BE2C (cell line): Measurements from ENCODE around the gene HK2.

Experiments used
- DNase-seq: peaks from one replicate; pipeline ENCODE4 v3.0.0-alpha.2; 2020
- H3K27me3 ChIP-seq: fragments of 250-450 bp; sonication (Bioruptor Pico); 2 replicates; pipeline ENCODE4 v1.5.1; 2020; ENCODE audit warnings: mild to moderate bottlenecking
- H3K36me3 ChIP-seq: fragments of 250-450 bp; sonication (Bioruptor Pico); 2 replicates; pipeline ENCODE4 v1.5.1; 2020; ENCODE audit warnings: mild to moderate bottlenecking
- H3K4me1 ChIP-seq: fragments of 250-450 bp; sonication (Bioruptor Pico); 2 replicates; pipeline ENCODE4 v1.5.1; 2020
- H3K4me3 ChIP-seq: 2 replicates; pipeline ENCODE4 v1.5.1; 2011; ENCODE audit warnings: low read depth, low read length
- H3K9me3 ChIP-seq: fragments of 250-450 bp; sonication (Bioruptor Pico); 2 replicates; pipeline ENCODE4 v1.5.1; 2020
- CTCF ChIP-seq: IDR thresholded peaks from 2 replicates; pipeline ENCODE4 v1.5.1; 2012; ENCODE audit warnings: mild to moderate bottlenecking, low read depth, low read length

Gene HK2

DNA sequence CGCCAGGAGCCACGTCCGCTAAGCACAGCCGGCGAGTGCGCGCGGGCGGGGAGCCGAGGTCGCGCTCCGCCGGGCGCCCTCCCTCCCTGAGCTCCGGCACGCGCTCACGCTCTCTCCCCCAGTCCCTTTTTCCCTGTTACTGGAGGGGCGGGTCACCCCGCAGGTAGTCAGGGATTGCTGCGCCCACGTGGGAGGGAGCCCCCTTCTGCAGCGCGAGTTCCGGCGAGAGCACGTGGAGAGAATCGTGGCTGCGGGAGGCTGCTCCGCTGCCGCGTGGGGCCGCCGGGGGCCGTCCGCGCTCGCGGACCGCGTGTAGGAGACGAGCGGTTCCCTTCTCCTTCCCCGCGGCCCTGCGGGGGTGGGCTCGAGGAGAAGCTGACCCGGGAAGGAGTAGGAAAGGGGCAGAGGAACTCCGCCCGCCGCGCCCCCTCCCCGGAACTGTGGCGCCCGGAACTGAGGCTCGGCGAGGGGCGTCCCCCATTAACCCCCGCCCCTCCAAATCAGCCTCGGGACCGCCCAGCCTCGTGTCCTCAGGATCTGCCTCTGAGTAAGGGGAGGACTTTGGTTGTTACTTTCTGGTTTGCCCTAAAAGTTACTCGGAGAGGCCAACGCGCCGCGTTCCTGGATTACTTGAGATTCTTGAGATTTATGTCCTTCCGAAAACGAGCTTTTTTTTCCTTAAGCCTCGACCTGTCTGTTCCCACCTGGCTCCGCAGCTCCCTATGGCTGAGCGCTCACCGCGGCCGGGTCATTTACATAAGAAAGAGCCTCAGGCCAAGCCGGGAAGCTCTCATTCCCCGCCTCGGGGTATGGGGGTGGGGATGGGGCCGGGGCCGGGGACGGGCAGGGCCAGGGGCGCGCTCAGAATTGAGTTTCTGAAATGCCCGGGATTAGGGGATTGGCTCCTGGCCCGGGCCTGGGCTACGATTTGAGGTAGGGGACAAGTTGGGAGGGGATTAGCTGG, 1.1 kb downstream of the HK2 start:
- no peak for TF ChIP-seq CTCF
- Histone ChIP-seq H3K36me3 (no peaks in the 10 kb centered on the region; the same call in 1 of the 2 replicates), H3K27me3 (no peaks in the 10 kb centered on the region), H3K4me1 (no peaks in the 10 kb centered on the region), H3K9me3 (no peaks in the 10 kb centered on the region), H3K4me3 (peak overlapping the region; percentile 73)
- DNase-seq = peak; percentile 65

DNA sequence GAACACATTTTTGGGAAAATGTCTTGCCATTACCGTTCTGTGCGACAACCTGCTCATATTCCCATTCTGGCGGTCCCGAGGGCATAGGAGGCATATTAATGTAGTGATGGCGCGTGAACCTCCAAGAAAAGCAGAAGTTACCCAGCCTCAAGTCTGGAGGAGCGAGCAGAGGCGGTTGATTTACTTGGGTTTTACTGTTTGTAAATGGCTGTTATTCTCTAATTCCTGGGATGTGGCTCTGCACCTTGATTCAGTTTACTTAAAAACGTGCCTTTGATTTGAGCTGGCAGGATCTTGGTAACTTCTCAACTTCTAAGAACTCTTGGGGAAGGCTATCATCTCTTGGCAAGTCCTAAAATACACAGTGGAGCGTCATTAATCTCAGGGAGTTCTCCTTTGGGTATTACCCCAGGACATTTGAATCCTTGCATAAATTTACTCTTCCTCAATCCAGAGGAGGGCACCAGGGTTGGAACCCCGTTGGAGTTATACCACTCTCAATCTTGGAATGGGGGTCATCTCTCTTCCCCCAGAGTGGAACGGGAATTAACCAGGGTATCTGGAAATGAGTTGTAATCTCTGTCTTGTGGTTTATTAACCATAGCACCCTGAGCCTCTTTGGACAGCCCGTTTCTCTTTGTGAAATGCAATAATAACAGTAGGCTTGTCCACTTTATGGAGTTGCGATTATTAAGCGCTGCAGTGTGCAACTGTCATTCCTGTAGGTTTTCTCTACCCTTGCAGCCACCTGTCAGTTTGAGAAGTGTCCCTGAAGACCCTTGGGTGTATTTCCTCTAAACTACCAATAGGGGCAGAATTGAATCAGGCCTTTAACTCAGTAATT, 2.1 kb downstream of the HK2 start:
- H3K9me3 ChIP-seq = no peaks in the 10 kb centered on the region
- peak; percentile 65 for TF ChIP-seq CTCF
- H3K27me3 ChIP-seq = no peaks in the 10 kb centered on the region
- H3K4me1 ChIP-seq = no peaks in the 10 kb centered on the region
- DNase-seq = no peak
- no peaks in the 10 kb centered on the region; the same call in 1 of the 2 replicates for H3K36me3 ChIP-seq
- peak overlapping the region; percentile 73 for H3K4me3 ChIP-seq

- H3K36me3 ChIP-seq = no peaks in the 10 kb centered on the region; the same call in 1 of the 2 replicates
- no peaks in the 10 kb centered on the region for H3K9me3 ChIP-seq
- TF ChIP-seq CTCF = no peak
- DNase-seq = no peak
- H3K27me3 ChIP-seq = no peaks in the 10 kb centered on the region
- H3K4me1 ChIP-seq = no peaks in the 10 kb centered on the region
- peak overlapping the region; percentile 73 for H3K4me3 ChIP-seq
These were observed 2.9 kb downstream of the HK2 start for GRCh38 chr2:74836675-74837401.

- H3K36me3 ChIP-seq = no peaks in the 10 kb centered on the region
- H3K4me1 ChIP-seq = peaks cover 7% of the 10 kb centered on the region
- no peak for TF ChIP-seq CTCF
- H3K4me3 ChIP-seq = no peak overlapping the region
- H3K27me3 ChIP-seq = no peaks in the 10 kb centered on the region
- H3K9me3 ChIP-seq = no peaks in the 10 kb centered on the region
- DNase-seq = no peak
These were observed 7.7 kb downstream of the HK2 start for GRCh38 chr2:74841641-74842040.

GRCh38 chr2:74843433-74843832, 9.5 kb downstream of the HK2 start:
- Histone ChIP-seq H3K36me3 (no peaks in the 10 kb centered on the region), H3K4me1 (peaks cover 7% of the 10 kb centered on the region), H3K4me3 (no peak overlapping the region), H3K27me3 (no peaks in the 10 kb centered on the region), H3K9me3 (no peaks in the 10 kb centered on the region)
- no peak for TF ChIP-seq CTCF
- no peak for DNase-seq
